ENCODE data around the gene LKAAEAR1.

DNA sequence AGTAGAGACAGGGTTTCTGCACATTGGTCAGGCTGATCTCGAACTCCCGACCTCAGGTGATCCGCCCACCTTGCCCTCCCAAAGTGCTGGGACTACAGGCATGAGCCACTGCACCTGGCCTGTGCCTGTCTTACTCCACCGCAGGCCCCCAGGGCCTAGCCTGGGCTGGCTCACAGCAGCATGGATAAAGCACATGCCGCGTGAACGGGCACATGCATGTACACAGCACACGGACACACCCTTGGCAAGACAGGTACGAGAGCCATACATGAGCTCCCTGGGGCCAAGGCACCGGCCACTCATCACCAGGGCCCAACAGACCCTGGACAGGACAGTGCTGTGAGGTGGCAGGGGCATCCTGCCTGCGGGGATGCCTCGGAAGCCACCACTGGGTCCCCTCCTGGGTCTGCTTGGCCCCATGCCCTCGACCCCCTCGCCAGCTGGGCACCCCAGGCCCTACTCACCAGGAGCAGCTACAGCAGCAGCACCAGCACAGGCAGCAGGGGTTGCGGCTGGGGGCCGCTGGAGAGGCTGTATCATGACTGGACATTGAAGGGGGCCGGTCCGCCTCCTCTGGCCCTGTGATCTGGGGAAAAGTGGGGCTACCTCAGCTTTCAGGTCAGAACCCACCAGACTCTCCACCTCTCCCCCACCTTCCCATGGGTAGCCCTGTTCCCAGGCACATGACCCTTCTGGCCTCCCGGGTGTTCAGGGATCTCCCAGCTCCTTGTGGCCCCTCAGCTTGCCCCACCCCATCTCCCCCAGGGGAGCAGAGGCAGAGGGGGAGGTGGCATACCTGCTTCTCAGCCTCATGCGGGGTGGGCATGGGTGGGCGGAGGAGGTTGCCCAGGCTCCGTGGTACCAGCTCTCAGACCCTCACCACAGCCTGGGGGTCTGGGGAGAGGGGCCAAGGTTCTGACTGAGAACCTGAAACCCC lies 7.9 kb downstream of the LKAAEAR1 start:
- TF ChIP-seq, protein P1, sequence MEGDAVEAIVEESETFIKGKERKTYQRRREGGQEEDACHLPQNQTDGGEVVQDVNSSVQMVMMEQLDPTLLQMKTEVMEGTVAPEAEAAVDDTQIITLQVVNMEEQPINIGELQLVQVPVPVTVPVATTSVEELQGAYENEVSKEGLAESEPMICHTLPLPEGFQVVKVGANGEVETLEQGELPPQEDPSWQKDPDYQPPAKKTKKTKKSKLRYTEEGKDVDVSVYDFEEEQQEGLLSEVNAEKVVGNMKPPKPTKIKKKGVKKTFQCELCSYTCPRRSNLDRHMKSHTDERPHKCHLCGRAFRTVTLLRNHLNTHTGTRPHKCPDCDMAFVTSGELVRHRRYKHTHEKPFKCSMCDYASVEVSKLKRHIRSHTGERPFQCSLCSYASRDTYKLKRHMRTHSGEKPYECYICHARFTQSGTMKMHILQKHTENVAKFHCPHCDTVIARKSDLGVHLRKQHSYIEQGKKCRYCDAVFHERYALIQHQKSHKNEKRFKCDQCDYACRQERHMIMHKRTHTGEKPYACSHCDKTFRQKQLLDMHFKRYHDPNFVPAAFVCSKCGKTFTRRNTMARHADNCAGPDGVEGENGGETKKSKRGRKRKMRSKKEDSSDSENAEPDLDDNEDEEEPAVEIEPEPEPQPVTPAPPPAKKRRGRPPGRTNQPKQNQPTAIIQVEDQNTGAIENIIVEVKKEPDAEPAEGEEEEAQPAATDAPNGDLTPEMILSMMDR (IDR thresholded peaks at IDR 0.05), result no peak
- TF ChIP-seq ZFX (IDR thresholded peaks at IDR 0.05; ENCODE audit: borderline replicate concordance), result no peak
